ENCODE data around the gene SAMSN1.
"Not testable (repeated sequence)": the region's sequence is repeated elsewhere in the genome, so short reads cannot be mapped to it uniquely, and the experiment has no call there.

Gene SAMSN1

DNA sequence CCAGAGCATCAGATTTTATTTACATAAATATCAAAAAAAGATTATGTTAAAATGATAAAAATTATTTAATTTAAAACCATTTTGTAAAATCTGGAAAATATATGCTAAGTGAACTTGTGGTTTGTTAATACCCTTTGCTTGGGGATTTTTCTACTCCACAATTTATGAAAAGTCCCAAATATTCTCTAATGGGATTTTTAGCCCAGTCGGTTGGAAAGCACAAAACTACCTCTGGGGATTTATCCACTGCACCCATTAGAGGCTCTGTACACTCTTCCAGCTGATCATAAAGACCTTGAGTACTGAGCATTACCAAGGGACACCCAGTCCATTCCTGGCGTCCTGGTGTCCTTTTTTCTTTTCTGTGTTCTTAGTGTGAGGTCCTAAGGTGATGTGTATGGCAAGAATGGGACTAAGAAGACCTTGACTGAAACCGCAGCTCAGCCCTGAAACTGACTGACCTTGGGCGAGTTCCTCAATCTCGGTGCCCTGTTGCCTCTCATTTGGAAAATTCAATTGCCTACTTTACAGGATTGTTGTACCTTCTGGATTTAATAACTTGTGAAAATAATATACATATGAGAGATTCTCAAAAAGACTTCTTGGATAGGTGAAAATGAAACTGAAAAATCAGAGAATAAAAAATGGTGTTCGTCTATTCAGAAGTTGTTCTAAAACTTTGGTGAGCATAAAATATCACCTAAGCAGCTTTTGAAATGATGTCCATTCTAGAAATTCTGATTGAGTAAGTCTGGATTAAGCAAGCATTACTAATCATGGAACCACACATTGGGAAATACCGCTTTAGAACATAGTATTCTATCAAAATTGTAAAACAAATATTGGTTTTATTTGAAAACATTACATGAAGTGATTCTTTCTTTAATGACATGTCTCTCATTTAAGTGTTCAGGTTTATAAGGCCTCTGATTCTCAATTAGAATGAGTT is 21.5 kb upstream of the SAMSN1 start:
- in situ Hi-C loops (cut with HindIII; ENCODE audit: low sequenced_read_pairs): loop anchor here (5.0 kb wide), 1 partner anchor 40 kb away; no protein-coding TSS in a partner anchor

DNA sequence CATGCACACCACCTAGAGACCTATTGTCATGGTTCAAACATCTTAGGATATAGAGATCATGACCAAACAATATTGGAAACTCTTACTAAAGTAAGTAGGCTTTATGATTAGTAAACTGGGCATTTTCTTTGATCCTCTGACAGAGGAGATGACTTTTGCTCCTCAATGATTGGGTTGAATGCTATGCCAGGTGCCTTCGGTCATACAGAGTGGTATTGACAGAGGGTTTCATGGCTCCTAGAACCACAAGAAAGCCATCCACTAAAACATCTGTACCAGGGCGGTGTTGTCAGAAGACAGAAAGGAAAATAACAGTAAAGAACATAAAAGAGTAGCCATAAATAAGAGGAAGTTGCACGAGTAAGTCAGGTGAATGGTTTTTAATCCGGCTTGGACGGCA is 20.8 kb upstream of the SAMSN1 start:
- in situ Hi-C loops (cut with HindIII; ENCODE audit: low sequenced_read_pairs): loop anchor here (5.0 kb wide), 1 partner anchor 40 kb away; no protein-coding TSS in a partner anchor

DNA sequence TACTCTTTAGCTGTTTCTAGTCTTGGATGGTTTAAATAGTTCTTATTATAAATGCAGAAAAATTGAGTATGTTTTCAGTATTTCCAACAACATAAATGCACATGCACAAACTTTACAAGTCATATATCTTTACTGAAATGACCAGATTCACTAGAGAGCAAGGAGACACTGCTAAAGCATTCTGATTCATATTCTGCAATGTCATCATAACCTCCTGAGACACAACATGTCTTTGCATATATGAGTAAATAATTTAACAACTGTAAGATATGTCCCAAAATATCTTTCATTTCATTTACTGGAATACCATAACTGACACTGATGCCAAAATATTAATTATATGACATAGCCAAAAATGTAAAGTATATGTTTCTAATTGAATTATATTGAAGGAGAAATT is 16.8 kb upstream of the SAMSN1 start:
- in situ Hi-C loops (cut with HindIII; ENCODE audit: low sequenced_read_pairs): no loop called here

DNA sequence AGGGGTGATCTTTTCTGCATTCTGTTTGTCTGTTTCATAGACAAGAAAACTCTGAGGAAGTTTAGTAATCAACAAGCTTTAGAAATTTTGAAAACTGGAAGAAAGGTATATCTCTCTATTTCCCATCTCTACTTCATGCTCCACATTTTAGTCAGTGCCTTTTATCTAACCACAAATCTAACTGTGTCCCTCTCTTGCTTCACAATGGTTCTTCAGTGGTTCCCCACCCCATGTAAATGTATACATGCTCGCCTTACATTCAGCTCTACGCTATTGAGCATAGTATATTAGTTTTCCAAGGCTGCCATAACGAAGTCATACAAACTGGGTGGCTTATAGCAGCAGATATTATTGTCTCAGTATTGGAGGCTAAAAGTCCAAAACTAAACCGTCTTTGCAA is 14.4 kb upstream of the SAMSN1 start:
- in situ Hi-C loops (cut with HindIII; ENCODE audit: low sequenced_read_pairs): no loop called here

DNA sequence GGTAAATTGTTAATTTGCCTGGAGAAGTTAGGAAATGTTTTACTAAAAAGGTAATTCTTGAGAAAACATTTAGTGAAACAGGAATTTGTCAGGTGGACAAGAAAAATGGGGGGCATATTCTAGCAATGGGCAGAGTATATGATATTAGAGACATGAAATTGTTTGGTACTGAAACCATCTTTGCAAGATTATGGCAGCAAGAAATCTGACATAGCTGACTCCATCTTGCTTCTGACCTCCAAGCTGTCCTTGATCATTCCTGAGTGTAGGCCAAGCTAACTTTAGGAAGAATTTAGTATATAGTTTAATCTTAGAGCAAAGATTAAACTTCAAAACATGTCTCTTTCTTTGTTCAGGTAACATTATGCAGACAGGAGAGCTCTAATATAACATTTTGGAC is 14.0 kb upstream of the SAMSN1 start:
- in situ Hi-C loops (cut with HindIII; ENCODE audit: low sequenced_read_pairs): no loop called here

DNA sequence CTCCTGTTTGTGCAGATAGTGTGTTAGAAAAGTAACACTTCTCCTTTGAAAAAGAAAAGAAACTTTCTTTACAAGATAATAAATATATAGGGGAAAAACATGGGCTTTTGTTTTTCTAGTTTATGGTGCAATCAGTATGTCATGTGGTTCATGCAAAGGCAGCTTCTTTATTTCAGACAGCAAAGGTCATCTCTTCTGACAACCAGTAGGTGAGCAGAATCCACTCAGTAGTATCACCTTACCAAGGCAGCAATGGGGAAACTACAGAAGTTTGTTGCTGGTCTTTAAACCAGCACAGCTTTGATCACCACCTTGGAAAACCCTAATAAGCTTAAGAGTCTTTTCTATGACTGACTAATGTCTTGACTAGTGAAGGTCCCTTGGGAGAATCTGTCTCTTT is 13.0 kb upstream of the SAMSN1 start:
- in situ Hi-C loops (cut with HindIII; ENCODE audit: low sequenced_read_pairs): no loop called here

DNA sequence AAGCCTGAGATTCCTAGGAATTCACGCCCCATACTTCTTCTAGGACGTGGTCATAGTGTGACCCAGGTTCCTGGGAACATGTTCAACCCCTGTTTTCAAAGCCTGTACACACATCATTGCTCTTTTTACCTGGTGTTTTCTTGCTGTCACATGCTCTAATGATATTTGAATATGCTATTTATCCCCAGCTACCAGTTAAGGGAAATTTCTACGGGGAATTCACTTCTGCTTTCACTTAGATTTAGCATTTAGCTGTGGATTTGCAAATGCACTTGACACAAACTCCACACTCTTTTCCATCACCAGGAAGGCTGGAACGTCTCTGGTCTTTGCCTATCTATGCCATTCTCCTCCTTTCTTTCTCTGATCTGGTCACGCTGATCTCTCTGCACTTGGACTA is 11.3 kb upstream of the SAMSN1 start:
- in situ Hi-C loops (cut with HindIII; ENCODE audit: low sequenced_read_pairs): no loop called here

DNA sequence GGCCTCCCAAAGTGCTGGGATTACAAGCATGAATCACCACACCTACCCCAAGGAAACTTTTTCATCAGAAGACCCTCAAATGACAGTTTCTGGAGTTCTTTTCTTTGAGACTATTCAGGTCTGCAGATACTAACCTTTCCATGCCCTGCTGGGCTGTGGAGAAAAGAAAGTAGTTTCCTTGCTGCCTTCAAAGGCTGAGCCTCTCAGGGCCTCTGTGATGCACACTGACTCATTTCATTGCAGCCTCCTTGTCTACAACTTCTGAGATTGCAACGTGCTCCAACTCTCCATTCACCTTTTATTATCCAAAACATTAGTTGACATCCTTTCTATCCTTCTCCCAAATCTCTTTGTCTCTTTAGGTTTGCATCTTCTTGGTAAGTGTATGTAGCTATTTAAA is 8.8 kb upstream of the SAMSN1 start:
- in situ Hi-C loops (cut with HindIII; ENCODE audit: low sequenced_read_pairs): no loop called here

DNA sequence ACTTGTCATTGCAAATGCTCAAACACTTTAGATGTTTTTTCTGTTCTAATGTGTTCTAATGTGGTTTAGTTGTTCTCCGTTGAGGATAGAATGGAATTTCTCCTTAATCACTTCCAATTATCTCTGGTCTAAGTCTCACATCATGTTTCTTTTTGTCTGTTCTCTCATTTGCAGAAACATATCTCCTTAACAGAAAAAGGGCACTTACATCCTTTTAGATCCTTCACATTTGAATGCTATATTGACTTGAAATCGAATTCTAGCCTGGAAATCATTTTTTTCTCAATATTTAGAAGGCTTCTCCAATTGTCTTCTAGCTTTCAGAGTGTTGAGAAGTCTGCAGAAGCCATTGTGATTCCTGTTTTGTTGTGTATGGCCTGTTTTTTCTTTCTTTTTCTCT is 7.3 kb upstream of the SAMSN1 start:
- in situ Hi-C loops (cut with HindIII; ENCODE audit: low sequenced_read_pairs): no loop called here

DNA sequence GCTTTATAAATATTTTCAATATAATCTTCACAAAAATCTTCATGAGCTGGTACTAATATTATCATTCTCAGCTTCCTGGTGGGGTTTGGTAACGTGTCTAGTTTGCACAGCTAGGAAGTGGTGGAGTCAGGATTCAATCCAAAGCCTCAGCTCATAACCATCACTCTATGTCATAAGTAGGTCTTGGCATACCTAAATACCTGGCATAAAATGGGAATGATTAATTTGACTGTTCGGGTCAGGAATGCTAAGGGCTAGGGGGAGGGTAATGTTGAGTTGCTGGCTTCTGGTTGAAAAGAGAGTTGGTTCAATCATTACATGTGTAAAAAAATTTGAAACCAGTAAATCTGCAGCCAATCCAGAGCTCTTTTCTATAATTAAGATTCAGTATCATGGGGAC is 5.6 kb upstream of the SAMSN1 start:
- in situ Hi-C loops (cut with HindIII; ENCODE audit: low sequenced_read_pairs): no loop called here

DNA sequence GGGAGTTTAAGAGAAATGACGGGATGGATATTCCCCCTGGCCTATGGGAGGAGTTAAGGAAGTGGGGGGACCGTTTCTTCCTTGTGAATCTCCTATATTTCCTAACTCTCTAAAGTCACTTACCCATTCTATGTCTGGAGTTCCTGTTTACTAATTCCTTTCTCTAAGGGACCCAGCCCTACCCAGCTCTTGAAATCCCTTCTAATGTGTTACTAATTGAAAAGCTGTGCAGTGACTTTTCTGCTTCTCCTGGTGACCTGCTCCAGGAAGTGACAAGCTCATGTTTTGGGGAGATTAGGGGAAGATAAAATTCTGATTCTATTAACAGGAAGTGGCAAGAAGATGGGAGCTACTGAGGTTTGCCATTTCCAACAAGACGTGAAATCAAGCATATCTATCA is 4.0 kb upstream of the SAMSN1 start:
- in situ Hi-C loops (cut with HindIII; ENCODE audit: low sequenced_read_pairs): no loop called here

DNA sequence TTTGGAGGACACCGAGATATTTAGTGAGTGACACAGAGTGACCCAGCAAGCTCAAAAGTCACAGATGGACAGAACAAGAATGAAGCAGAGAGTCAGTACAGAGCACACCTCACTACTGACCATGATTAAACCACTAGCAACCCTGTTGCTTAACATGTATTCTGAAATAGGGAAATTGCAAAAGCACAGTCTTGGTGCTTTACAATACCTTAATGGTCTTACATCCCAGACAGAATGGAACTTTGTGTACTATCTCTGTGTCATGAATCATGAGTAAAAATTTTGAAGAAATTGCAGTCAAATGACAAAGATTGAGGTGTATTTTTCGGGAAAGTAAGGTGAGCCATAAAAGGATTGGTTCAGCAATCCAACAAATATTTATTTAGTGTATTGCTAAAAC is 2.7 kb upstream of the SAMSN1 start:
- in situ Hi-C loops (cut with HindIII; ENCODE audit: low sequenced_read_pairs): no loop called here

DNA sequence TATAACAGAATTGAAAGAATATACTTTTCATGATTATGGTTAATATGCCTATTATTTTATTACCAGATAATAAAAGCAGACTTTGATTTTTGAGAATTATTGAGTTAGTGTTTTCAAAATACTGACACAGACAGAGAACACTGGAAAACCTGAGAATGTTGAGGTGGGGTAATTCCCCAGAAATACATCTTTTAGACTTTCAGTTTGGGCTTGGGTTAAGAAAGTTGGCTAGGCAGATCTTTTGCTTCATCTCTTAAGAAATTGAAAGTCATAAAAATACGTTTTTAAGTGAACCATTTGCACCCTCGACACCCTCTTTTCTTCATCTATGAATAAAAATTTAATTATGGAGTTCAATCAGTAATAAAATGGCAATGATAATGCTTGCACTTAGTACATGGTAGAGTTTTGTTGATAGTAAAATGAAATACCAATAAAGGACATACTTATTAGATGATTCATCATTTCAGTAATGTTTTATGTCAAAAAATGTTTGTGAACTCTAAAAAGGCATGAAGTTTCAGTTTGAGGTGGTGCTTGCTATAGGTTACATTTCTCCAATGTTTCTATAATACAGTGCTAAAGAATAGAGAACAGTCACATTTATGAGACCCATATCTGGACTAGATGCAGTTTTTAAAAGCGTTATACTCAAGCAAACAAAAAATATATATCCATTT is 1.9 kb upstream of the SAMSN1 start:
- in situ Hi-C loops (cut with HindIII; ENCODE audit: low sequenced_read_pairs): no loop called here

DNA sequence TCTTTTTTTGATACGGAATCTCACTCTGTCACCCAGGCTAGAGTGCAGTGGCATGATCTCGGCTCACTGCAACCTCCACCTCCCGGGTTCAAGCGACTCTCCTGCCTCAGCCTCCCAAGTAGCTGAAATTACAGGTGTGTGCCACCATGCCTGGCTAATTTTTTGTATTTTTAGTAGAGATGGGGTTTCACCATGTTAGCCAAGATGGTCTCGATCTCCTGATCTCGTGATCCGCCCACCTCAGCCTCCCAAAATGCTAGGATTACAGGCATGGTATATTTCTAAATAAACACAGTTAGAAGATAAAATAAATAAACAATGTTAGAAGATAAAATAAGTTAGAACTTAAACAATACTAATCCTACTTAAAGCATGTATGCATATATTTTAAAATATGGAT is 604 bp upstream of the SAMSN1 start:
- in situ Hi-C loops (cut with HindIII; ENCODE audit: low sequenced_read_pairs): not testable (repeated sequence)

DNA sequence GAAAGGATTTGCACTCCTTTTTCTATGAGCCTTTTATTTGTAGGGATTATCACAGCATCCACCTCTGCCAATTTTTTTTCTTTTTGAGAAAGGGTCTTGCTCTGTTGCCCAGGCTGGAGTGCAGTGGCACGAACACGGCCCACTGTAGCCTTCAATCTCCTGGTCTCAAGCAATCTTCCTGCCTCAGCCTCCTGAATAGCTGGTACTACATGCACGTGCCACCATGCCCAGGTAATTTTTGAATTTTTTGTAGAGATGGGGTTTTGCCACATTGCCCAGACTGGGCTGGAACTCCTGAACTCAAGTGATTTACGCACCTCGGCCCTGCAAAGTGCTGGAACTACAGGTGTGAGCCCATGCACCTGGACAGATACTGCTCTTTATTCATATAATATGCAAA is 2.1 kb downstream of the SAMSN1 start:
- in situ Hi-C loops (cut with HindIII; ENCODE audit: low sequenced_read_pairs): no loop called here

DNA sequence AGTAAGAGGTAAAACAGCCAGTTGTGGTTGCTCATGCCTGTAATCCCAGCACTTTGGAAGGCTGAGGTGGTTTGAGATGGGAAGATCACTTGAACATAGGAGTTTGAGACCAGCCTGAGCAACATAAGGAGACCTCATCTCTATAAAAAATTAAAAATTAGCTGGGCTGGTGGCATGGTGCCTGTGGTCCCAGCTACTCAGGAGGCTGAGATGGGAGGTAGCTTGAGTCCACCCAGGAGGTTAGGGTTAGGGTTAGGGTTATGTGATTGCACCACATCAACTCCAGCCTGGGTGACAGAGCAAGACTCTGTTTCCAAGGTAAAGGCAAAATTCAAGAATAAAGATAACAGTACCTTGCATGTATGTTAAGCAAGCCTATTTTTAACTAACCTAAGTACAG is 3.5 kb downstream of the SAMSN1 start:
- in situ Hi-C loops (cut with HindIII; ENCODE audit: low sequenced_read_pairs): no loop called here

DNA sequence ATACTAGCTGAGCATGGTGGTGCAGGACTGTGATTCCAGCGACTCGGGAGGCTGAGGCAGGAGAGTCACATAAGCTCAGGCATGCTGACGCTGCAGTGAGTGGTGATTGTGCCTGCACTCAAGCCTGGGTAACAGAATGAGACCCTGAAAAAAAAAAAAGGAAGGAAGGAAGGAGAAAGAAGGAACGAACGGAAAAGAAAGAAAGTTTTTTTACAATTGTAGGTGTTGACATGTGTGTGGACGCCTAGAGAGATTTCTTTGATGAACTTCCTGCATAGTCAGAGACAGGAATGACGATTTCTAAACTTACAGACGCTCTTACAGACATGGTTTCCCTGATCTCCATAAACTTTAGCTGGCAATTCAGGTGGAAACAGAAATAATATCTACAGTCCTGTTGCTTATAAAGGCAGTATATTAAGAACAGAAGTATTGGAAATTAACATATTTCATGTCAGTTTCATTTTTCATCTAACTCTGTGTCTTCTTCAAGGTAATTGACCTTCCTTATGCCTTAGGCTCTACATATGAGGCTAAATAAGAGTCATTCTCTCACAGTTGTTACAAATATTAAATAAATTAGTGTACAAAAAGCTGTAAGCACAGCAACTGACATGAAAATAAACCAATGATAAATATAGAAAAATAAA is 4.1 kb downstream of the SAMSN1 start:
- in situ Hi-C loops (cut with HindIII; ENCODE audit: low sequenced_read_pairs): no loop called here

DNA sequence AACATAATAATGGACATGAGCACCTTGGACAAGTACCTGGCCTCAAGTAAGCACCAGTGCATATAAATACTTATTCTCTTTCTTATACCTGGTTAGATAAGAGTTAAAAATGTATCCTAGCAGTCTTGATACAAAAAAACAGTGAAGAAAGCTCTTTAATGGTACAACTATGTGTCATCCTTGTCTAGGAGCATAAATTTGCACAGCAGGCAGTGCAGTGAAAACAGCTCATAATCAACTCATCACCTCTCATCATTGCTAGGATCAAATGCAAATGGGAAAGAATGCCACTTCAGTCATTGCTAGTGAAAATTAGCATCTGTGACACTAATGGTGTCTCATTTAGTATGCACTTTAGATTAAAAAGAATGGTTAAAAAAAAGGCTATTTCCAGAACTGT is 7.6 kb downstream of the SAMSN1 start:
- in situ Hi-C loops (cut with HindIII; ENCODE audit: low sequenced_read_pairs): no loop called here

DNA sequence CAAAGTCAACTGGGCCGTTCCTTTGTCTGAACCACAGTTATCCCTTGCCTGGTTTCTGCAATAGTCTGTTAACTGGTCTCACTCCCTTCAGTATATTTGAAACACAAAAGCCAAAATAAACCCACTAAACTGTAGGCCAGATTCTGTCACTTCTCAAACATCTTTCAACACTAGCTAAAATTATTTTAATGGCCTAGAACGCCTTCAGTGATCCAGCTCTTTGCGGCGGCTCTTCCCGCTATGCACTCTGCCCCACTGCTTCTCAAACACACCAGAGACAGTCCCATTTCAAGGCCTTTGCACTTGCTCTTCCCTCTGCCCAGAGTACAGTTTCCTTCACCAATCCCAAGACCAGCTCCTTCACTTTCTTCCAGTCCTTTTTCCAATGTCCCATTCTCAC is 9.2 kb downstream of the SAMSN1 start:
- in situ Hi-C loops (cut with HindIII; ENCODE audit: low sequenced_read_pairs): no loop called here

DNA sequence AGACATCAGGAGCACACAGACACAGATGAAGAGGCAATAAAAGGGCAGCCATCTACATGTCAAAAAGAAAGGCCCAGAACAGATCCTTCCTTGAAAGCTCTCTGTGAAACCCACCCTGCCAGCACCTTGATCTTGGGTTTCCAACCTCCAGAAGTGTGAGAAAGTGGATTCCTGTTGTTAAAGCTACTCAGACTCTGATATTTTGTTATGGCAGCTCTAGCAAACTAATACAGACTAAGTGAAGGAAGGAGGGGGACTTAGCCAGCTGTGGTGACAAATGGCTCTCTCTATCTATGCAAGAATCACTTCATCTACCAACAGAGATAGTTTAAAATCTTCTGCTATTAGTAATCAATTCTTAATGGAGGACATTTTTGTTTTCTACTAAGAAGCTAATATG is 10.4 kb downstream of the SAMSN1 start:
- in situ Hi-C loops (cut with HindIII; ENCODE audit: low sequenced_read_pairs): no loop called here

DNA sequence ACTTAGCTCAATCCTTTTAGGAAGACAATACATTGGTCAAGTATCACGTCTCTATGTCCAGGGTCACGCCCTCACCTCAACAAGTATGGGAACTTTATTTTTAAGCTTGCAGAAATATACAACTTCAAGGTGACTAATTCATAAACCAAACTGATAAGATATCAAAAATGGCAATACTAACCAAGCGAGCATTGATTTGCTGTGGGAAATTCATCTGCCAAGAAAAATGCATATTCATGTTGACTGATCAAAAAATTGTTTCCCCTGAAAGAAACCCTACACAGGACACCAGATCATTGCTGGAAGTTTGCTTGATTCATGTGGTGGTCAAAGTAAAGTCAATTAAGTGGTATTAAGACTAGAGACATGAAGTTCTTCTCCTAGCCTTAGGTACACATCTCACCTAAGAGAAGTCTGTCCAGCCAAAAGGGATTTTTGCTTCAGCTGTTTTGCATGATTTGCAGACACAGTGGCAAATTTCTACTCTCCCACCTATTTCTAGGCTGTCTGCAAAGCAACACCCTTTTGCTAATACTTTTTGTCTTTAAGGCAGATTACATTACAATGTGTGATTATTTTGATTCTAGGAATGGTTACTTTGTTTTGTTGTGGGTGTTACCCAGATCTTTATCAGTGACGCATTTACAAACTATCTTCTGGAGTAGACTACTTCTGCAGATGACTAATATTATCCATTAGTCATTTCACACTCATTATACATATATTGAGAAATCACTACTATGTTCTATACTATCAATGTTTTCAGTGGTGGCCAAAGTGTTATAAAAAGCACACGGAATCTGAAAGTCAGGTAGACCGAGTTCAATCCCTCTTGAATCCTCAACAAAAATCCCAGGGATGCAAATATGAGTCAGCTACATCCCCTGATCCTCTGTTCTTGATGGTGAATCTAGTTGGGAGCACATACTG is 12.4 kb downstream of the SAMSN1 start:
- in situ Hi-C loops (cut with HindIII; ENCODE audit: low sequenced_read_pairs): no loop called here
